GM19468 (cell line): ENCODE results near the gene LRP5.

Experiments used
- ATAC-seq: cut with Tn5 transposase; IDR thresholded peaks from one replicate; pipeline ENCODE4 v1.9.1; 2021; ENCODE audit warnings: mild to moderate bottlenecking, moderate library complexity, moderate number of reproducible peaks; ENCODE audit not compliant: unreplicated experiment; ENCODE audit errors: extremely low read depth

Gene LRP5

DNA sequence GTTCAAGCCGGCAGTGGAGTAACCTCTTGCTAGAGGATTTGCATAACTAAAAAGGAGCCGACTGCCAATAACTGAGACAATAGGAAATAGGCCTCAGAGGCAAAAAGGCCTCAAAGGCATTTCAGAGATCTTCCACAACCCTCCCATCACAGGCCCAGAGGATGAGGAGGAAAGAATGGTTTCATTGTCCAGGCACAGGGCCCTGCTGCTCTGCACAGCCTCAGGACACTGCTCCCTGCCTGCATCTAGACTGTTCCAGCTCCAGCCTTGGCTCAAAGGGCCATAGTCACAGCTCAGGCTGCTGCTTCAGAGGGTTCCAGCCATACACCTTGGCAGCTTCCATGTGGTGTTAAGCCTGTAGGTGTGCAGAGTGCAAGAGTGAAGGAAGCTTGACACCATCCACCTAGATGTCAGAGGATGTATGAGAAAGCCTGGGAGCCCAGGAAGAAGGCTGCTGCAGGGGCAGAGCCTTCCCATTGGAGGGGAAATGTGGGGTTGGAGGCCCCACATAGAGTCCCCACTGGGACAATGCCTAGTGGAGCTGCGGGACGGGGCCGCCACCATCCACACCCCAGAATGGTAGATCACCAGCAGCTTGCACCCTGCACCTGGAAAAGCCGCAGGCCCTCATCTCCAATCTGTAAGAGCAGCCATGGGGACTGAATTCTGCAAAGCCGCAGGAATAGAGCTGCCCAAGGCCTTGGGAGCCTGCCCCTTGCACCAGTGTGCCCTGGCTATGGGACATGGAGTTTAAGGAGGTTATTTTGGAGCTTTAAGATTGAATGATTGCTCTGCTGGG lies 8.2 kb upstream of the LRP5 start:
- no peak for ATAC-seq

DNA sequence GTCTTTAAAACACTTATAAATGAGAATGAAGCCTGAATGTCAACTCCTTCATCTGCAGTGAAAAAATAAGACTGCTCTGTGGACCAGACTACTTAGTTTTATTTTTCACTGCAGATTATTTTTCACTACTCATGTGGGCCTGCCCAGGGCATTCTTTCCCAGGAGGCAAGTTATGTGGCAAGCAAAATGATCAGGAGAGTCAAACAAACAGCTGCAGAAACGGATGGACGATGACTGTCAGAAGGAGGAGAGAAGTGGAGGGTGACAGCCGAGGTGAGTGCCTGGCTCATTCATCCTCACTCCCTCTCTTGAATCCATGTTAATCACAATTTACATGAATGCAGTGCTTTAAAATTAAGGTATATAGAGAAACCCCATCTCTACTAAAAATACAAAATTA lies 5.8 kb upstream of the LRP5 start:
- ATAC-seq, result no peak

DNA sequence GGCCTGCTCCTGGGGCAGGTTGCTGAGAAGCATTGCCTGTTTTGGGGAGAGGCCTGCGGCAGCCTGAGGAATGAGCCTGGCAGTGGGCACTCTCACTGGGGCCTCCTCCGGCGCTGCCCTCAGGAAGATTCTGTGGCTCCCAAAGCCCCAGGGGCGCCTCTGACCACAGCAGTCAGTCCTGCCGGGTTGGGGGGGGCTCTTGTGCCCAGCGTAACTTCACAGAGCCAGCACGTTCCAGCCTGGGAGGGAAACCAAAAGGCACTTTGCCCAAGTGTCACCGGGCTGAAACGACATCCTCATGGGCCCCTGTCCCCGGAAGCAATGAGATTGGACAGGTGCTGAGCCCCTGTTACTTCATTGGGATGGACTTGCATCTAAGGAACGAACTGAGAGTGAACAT lies 4.3 kb upstream of the LRP5 start:
- no peak for ATAC-seq

DNA sequence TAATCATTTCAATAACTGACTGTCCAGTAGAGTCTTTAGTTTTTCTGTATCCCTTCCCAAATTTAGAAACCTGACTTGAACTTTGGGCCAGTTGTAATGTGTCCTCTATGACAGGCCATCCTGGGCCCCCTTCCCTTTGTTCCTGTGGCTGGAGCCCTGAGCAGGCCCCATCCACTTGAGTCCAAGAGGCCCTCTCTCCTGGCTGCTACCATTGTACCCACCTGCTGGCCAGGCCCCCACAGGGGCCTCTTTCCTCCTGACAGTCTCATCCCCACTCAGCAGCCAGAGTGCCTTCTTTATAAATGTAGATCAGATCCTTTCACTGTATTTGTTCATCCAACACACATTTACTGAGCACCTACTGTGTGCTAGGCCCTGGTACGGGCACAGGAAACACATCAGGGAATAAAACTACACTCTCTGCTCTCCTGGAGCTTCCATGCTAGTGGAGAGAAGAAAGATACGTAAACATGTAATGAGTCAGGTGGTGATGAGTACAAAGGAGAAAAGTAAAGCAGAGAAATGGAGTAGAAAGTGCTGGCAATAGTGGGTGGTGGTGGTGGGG lies 2.7 kb upstream of the LRP5 start:
- ATAC-seq, result no peak

DNA sequence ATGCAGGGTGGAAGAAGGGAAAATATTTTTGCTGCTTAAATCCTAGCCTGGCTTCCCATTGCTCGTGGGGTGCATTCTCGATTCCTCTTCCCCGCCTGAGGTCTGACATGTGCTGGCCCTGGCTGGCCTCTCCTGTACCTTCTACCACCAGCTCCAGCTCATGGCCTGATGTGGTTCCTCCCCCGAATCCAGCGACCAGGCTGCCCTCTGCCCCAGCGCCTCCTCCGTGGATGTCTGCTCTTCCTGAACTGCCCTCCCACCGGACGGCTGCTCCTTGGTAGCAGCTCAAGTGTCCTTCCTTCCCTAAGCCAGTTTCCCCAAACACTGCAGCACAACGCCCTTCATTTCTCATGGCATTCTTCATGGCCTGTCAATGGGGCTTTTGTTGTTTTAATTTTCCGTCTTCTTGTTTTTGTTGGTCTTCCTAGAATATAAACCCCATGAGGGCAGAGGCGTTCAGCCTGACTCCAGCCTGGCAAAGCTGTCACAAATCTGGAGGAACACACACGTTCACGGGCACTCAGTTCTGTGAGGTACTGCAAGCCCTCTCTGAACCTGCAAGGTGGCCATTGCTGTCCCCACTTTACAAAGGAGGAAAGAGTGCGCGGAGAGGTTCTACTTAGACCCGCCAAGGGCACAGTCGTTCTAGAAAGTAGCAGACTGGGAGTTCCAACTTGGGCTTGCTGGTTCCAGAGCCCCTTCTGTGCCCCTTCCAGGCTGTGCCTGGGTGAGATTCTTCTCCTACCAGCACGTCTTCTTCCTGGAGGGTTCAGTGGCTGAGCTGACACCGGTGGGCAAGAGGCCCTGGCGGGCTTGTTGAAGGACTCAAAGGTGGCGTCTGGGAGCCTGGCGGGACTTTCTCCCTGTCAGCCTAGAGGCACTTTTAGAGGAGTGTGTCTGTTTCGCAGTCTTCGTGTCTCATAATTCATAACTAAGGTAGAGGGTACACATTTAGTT lies 953 bp upstream of the LRP5 start:
- no peak for ATAC-seq

DNA sequence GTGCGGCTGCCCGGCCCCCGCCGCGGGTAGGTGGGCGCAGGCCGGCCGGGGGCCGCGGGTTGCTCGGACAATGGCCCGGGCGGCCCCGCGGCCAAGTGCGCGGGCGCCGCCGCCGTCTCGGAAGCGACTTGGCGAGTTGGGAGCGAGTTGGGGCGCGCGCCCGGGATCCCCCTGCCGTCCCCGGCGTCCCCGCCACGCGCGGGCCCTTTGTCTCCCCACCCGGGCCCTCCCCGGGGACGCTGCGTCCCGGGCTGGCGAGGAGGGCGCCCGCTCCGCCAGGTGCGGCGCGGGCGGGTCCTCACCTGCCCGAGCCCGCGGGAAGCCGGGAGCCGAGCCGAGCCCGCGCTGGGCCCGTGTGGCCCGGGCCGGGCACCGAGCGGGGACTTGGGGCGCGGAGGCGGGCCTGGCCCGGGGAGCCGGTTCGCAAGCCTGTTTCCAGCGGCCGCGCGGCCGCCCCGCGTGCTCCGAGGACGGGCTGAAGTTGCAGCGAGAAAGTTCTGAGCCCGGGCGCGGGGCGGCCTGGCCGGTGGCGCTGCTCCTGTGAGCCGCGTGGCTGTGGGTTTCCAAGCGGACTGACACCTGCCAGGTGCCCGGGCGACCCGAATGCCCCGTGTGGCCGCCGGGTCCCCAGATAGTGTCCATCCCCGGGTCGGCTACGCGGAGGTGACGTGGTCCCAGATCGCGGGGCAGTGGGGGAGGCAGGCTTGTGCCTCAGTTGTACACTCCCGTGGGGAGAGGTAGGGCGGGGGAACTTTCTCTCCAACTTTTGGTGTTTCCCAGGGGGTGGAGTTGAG lies 586 bp downstream of the LRP5 start:
- ATAC-seq, result no peak

DNA sequence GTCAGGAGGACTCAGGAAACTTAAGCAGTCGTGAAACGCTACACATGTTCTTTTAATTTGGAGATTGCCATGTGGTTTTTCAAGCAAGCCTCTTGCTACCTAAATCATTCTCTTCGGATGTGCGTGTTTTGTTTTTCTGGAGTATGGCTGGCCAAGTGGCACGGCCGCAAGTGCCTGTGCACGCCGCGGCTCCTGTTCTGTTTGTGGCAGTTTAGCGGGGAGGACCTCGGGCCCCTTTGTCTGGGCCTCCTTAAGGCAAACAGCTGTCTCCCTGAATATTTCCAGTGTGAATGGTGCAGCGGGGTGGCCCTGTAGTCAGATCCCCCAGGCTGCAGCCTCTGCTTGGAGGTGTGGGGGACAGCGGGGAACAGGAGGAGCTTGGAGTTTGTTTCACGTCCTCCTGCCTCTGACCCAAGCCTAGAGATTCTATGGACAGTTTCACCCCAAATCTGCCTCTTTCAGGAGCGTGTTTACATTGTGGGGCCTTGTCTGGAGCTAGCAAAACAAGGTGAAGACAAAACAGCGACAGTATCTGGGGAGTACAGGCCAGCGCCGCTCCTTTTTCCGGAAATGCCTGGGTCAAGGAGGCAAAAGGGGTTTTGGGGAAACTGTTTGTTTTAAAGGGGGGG lies 1.3 kb downstream of the LRP5 start:
- no peak for ATAC-seq

DNA sequence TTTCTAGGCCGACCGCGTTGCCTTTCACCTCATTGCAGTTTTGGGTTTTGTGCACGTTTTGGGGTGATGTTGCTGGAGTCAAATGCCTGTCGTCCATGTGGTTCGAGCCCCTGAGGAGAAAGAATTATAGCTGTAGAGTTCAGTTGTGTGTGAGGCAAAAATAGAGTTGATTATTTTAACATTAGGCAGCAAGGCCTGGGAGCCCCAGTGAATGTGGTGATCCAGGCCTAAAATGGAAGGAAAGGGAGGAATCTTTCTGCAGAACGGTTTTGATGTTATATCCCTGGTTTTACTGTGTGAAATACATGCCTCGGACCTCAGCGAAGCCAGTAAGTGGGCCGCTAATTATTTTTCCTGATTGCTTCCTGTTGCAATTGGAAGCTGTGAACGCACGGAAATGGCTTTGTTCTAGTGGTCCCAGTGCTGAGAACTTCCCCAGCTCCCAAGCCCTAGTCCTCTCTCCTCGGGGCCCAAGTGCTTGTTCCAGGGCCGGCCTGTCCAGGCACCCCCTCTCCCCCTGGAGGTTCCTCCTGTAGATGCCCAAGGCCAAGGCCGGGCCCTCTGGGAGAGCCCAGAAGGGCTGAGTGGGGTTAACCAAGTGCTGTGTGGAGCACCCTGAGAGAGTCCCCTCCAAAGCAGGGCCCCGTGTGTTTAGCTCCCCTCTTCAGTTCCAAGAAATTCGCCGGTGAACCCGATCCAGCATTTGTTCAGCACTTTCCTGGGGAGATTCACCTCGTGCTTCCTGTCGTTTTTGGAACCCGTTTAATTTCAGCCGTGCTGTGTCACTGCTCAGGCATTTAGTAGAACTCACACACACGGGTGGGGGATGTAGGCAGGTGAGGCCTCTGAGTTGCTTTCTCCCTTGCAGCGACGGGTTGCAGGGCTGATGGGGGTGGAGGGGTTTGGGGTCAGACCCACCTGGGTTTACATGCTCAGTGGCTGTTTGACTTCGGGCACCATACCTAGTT lies 2.1 kb downstream of the LRP5 start:
- ATAC-seq, result no peak

DNA sequence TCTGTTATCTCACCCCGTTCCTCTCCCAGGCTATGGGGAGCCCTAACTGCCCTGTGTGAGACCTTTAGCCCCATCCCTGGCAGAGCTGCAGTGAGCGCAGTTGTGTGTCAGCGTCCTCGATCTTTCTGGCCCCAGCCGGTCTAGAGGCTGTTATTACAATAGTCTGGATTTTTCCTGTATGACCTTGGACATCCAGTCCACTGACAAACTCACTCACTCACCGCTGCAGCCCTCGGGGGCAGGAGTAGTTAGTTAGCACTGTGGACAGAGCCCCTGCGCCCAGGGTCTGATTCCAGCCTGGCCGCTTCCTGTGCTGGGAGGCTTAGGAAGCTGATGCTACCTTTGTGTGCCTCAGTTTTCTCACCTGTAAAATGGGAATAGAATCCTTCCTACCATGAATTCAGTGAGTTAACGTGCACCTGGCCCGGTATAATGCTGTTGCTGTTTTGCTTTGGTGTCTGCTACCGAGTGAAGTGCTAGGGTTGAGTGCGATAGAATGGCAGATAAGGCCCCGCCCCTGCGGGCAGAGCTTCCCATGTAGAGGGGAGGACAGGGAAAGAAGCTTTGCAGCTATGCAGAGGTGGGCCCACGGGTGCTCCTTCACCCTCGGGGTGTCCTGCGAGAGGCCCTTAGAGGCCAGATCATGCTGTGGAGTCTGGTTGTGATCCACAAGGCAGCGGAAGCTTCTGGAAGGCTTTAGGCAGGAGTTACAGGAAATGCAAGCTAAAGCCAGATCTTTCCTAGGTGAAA lies 3.0 kb downstream of the LRP5 start:
- no peak for ATAC-seq

DNA sequence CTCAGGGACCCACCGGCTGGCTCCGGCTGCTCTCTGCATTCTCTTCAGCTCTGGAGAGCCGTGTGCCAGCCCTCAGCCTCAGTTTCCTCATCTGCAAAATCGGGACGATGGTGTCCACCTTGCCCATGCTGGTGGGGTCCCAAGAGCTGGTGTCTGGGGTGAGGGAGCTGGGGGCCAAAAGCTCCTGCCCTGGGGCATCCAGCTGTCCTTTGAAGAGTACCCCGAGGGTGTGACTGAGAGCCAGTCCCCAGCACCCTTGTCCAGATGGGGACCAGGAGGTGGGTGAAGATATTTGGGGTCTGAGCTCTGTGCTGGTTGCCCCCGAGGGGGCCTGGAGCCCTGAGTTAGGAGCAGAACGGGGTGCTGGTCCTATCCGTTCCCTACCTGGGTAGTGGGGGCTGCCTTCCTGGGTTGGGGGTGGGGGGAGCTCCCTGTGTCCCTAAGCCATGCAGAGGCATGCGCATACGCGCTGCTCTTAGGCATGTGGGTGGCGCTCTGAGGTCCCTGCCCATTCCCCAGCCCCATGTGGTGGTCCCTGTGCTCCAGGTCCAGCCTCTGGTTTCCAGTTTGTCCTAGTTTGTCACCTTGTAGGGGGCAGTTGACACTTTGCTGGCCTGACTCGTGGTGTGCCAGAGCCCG lies 4.9 kb downstream of the LRP5 start:
- no peak for ATAC-seq

DNA sequence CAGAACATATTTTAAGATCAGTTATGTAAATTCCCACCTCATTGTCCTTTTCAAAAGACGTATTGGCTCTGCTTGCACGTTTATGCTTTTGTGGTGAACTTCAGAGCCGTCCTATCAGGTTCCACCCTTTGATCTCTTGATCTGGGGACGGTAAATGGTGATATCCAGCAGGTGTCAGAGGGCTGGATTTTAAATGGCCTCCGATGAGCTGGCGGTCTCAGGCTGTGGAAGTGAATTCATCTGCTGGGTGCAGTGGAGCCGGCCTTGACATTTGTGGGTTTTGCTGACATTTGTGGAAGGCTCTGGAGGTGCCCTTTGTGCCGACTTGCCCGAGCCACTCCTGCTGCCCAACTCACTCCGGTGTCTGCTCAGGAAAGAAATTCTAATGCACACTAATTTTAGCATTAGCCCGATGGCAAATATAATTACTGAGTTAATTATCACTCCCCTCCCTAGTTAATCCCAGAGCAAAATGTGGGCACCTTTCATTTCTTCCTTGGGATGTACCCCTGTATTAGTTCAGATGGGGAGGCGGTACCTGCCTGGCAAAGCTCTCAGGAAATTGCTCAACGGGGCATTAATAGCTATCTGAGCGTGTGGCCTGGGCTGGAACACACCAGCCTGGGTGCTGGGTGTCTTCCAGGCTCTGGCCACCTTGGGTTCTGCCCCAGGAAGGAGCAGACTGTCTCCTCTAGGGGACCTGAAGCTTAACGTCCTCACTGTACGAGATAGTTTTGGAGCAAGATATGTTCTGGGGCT lies 9.1 kb downstream of the LRP5 start:
- no peak for ATAC-seq

DNA sequence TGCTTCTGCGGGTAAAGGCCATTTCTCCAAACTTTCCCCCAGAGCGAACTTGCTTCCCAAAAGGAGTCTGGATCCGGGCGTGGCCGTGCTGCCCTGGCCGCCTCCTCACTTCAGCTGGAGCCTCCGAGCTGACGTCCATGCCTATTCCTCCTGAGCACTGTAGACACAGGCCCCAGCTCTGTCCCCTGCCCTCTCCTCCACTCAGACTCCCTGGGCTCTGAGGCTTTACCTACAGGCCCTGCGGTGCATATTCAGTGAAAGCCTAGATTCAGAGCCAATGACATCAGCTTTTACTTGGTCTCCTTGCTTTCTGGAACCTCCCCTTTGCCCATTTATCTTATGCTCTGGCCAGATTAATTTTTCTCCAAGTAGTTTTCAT lies 9.7 kb downstream of the LRP5 start:
- ATAC-seq, result no peak

DNA sequence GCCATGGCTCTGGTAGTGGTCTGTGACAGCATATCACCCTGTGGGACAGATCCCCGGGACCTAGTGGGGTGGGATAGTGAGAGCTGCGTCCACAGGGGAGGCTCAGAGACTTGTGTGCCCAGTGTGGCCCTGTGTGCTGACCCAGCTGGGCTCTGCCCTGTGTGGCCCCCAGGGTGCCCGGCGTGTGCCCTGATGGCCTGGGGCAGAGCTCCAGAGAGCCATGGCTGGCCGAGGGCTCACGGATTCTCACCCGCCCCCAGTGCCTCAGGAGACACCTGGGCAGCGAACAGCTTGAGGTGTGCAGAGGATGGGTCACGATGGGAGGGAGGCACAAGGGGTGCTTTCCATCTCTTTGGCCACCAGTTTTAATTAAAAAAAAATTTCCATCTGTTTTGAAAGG lies 11.8 kb downstream of the LRP5 start:
- no peak for ATAC-seq

DNA sequence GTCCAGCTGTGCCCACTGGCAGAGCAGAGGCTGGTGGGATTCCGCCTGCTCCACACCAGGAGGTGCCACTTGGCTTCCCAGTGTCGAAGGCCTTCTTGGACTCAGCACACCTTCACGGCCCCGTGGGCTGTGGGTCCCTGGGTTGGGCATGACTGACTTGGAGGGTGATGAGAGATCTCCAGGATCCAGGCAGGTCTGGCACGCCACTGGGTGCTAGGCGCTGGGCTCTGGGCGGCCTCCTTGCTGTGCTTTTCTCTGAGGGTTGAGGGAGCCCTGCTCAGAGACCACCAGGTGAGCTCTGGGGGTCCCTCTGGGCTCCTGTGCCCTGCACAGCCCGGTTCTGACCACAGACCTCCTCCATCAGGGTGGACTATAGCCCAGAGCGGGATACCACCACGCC lies 12.3 kb downstream of the LRP5 start:
- no peak for ATAC-seq

DNA sequence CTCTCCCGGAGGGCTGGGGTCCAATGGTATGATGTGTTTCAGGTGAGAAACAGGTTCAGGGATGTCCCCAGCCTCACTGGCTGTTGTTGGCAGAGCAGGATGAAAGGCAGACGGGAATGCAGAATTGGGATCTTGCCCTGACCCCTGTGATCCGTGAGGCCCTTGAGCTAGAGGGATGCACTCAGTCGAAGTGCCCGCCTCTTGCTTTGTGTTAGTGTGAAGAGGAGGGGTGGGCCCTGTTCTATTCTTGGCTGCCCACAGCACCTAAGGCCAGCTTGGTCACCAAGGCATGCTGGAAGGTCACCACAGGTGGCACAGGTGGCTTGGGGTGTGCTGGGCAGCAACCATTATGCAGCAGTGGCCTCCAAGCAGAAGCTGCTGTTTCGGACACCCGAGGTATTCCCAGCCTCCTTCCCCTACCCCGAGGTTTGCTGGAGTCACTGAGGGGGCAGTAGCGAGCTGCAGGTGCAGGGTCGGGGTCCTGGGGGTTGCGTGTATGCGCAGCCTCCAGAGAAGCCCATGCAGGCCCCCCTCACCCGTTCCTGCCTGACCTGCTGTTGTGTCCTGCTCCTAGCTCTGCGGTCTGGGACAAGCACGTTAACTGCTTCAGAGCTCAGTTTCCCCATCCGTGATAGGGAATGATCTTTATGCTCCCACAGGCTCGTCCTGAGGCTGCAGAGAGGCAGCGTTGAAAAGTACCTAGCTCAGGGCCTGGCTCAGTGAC lies 13.0 kb downstream of the LRP5 start:
- no peak for ATAC-seq

DNA sequence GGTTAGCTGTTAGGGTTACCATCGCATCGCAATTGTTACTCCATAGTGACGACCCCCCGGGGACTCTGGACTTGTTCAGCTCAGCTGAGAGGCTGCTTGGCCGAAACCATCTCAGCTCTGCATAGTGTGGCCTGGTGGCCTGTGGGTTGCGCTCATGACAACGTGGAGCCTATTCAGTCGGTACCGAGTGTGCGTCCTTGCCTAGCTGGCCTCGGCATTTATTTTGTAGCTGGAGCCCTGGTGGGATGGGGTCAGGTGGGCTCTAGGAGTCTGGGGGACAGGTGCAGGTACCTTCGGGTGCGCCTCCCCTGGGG lies 13.5 kb downstream of the LRP5 start:
- no peak for ATAC-seq
